Liver (tissue), 9 donors: ENCODE data around the gene MPPE1. TPM values are rescaled to one million over a fixed set of nuclear protein-coding genes. Genes with fewer than 3 reads are reported as not detected.

Source experiments
- DNase-seq: peaks from one replicate; pipeline ENCODE4 v3.0.0-alpha.2; 2017; ENCODE audit warnings: low spot score
- H3K27ac ChIP-seq, 2 donors: one replicate each; pipeline ENCODE4 v1.7.0; 2013; ENCODE audit warnings: inconsistent platforms in 2 of 2, low read length in 2 of 2, control low read depth in 1 of 2, low read depth in 1 of 2, mild to moderate bottlenecking in 1 of 2
- H3K27me3 ChIP-seq, 4 donors: one replicate each; pipeline versions ENCODE4 v1.6.1 to v1.7.0; 2013; ENCODE audit warnings: low read length in 3 of 4, inconsistent platforms in 1 of 4, mild to moderate bottlenecking in 1 of 4, moderate library complexity in 1 of 4; ENCODE audit not compliant: control insufficient read depth in 4 of 4, insufficient read depth in 4 of 4
- H3K36me3 ChIP-seq, 4 donors: one replicate each; pipeline versions ENCODE4 v1.6.1 to v1.7.0; 2013; ENCODE audit warnings: low read length in 3 of 4, mild to moderate bottlenecking in 3 of 4, low read depth in 1 of 4, moderate library complexity in 1 of 4; ENCODE audit not compliant: control insufficient read depth in 4 of 4, insufficient read depth in 3 of 4
- H3K4me1 ChIP-seq, 4 donors: one replicate each; pipeline versions ENCODE4 v1.6.1 to v1.7.0; 2013; ENCODE audit warnings: low read length in 3 of 4, mild to moderate bottlenecking in 3 of 4, moderate library complexity in 1 of 4; ENCODE audit not compliant: control insufficient read depth in 4 of 4, insufficient read depth in 4 of 4
- H3K4me3 ChIP-seq, 3 donors: one replicate each; pipeline versions ENCODE4 v1.6.1 to v1.7.0; 2013; ENCODE audit warnings: low read length in 3 of 3, control low read depth in 1 of 3, low read depth in 1 of 3, mild to moderate bottlenecking in 1 of 3
- H3K9ac ChIP-seq, 2 donors: one replicate each; pipeline ENCODE4 v1.7.0; 2013; ENCODE audit warnings: low read length in 2 of 2, mild to moderate bottlenecking in 2 of 2, moderate library complexity in 2 of 2, control low read depth in 1 of 2, low read depth in 1 of 2
- H3K9me3 ChIP-seq, 4 donors: one replicate each; pipeline versions ENCODE4 v1.6.1 to v1.7.0; 2013; ENCODE audit warnings: low read length in 3 of 4; ENCODE audit not compliant: control insufficient read depth in 4 of 4
- CTCF ChIP-seq: fragments of 150-350 bp; IDR thresholded peaks from 2 replicates; pipeline ENCODE4 v1.5.1; 2017; ENCODE audit warnings: improper control_type of control experiment, low read depth, low read length; ENCODE audit not compliant: missing input control
- EGR1 ChIP-seq, 2 donors: IDR thresholded peaks; 2 replicates each; pipeline ENCODE4 v1.6.1; 2016 to 2018; ENCODE audit warnings: antibody characterized with exemption in 2 of 2, low read depth in 2 of 2
- FOXA1 ChIP-seq: IDR thresholded peaks from 2 replicates; pipeline ENCODE4 v1.6.1; 2016; ENCODE audit warnings: antibody characterized with exemption
- FOXA2 ChIP-seq: IDR thresholded peaks from 2 replicates; pipeline ENCODE4 v1.6.1; 2016; ENCODE audit warnings: antibody characterized with exemption
- GABPA ChIP-seq, 2 donors: IDR thresholded peaks in 1 of 2; conservative IDR thresholded peaks in 1 of 2; 2 replicates each; pipeline ENCODE4 v1.6.1; 2016; ENCODE audit warnings: antibody characterized with exemption in 2 of 2, mild to moderate bottlenecking in 1 of 2, moderate library complexity in 1 of 2
- HNF4A ChIP-seq, 2 donors: conservative IDR thresholded peaks; 2 replicates each; pipeline ENCODE4 v1.6.1; 2016; ENCODE audit warnings: antibody characterized with exemption in 2 of 2, mild to moderate bottlenecking in 2 of 2
- HNF4G ChIP-seq: IDR thresholded peaks from 2 replicates; pipeline ENCODE4 v1.6.1; 2016; ENCODE audit warnings: antibody characterized with exemption
- JUND ChIP-seq, 2 donors: IDR thresholded peaks; 2 replicates each; pipeline ENCODE4 v1.6.1; 2016; ENCODE audit warnings: antibody characterized with exemption in 2 of 2
- NR2F2 ChIP-seq: IDR thresholded peaks from 2 replicates; pipeline ENCODE4 v1.6.1; 2016; ENCODE audit warnings: antibody characterized with exemption
- RAD21 ChIP-seq, 2 donors: IDR thresholded peaks; 2 replicates each; pipeline ENCODE4 v1.6.1; 2016; ENCODE audit warnings: antibody characterized with exemption in 2 of 2, mild to moderate bottlenecking in 2 of 2
- REST ChIP-seq: IDR thresholded peaks from 2 replicates; pipeline ENCODE4 v1.6.1; 2016; ENCODE audit warnings: antibody characterized with exemption, mild to moderate bottlenecking
- RXRA ChIP-seq, 2 donors: IDR thresholded peaks; 2 replicates each; pipeline ENCODE4 v1.6.1; 2017 to 2018; ENCODE audit warnings: antibody characterized with exemption in 2 of 2, mild to moderate bottlenecking in 1 of 2
- SP1 ChIP-seq: IDR thresholded peaks from 2 replicates; pipeline ENCODE4 v1.6.1; 2018; ENCODE audit warnings: antibody characterized with exemption, mild to moderate bottlenecking
- TAF1 ChIP-seq: conservative IDR thresholded peaks from 2 replicates; pipeline ENCODE4 v1.6.1; 2016; ENCODE audit warnings: antibody characterized with exemption, mild to moderate bottlenecking
- YY1 ChIP-seq: IDR thresholded peaks from 2 replicates; pipeline ENCODE4 v1.6.1; 2016; ENCODE audit warnings: antibody characterized with exemption, mild to moderate bottlenecking
- ZBTB33 ChIP-seq: IDR thresholded peaks from 2 replicates; pipeline ENCODE4 v1.6.1; 2016; ENCODE audit warnings: antibody characterized with exemption
- WGBS: extraction: QIAGEN DNeasy Blood & Tissue Kit; methylation state at CpG from one replicate; pipeline ENCODE4 v1.1.7; 2013; 5-methylcytosine and 5-hydroxymethylcytosine counted together
- polyA plus RNA-seq, 2 donors: library from polyadenylated mRNA; stranded (reverse) in 1 of 2; unstranded in 1 of 2; fragments of 200-250 nt in 1 of 2; fragments of >200 nt in 1 of 2; fragmentation: Nextera tagmentation in 1 of 2; extraction: Ambion mirVana in 1 of 2; gene quantifications; one replicate each; pipeline versions ENCODE4 v1.2.1 to v1.2.3, GENCODE V29; 2013 to 2015
- total RNA-seq, 2 donors: library from RNA; depleted of rRNA; stranded (reverse); fragments of >200 nt; gene quantifications; one replicate each; pipeline ENCODE4 v1.2.3, GENCODE V29; 2014
- TF ChIP-seq, protein P1 (sequence below): IDR thresholded peaks from 2 replicates; pipeline ENCODE4 v1.6.1; 2016; ENCODE audit warnings: antibody characterized with exemption
- TF ChIP-seq, protein P2 (sequence below): IDR thresholded peaks from 2 replicates; pipeline ENCODE4 v1.6.1; 2016; ENCODE audit warnings: antibody characterized with exemption
- donor health status: healthy.
- donor health status: healthy.
- donor health status: healthy.
- donor health status: healthy.
- donor health status: healthy.

MPPE1 gene
- total and polyA plus RNA-seq, 4 donors = 9.8 to 31.6 (median 26.1) TPM

GRCh38 chr18:11891737-11892136 lies 16.4 kb downstream of the MPPE1 start:
- H3K4me1 ChIP-seq = peaks cover 0 to 5% (median 0%) of the 10 kb centered on the region in 4 donors
- H3K36me3 ChIP-seq = peaks cover 7 to 45% (median 39%) of the 10 kb centered on the region in 4 donors
- TF ChIP-seq, protein P1, sequence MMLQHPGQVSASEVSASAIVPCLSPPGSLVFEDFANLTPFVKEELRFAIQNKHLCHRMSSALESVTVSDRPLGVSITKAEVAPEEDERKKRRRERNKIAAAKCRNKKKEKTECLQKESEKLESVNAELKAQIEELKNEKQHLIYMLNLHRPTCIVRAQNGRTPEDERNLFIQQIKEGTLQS = no peak
- no peak for TF ChIP-seq FOXA2
- no peak for TF ChIP-seq TAF1
- no peak for TF ChIP-seq GABPA (IDR thresholded peaks at IDR 0.05 in 1 of 2, conservative IDR thresholded peaks at IDR 0.05 in 1 of 2)
- TF ChIP-seq SP1 = no peak
- no peak for TF ChIP-seq HNF4G
- no peak for TF ChIP-seq CTCF
- no peak for TF ChIP-seq ZBTB33
- no peak for TF ChIP-seq EGR1 (IDR thresholded peaks at IDR 0.05; ENCODE audit: low read depth in 2 of 2)
- TF ChIP-seq JUND (IDR thresholded peaks at IDR 0.05) = no peak
- no peak for TF ChIP-seq NR2F2
- TF ChIP-seq, protein P2, sequence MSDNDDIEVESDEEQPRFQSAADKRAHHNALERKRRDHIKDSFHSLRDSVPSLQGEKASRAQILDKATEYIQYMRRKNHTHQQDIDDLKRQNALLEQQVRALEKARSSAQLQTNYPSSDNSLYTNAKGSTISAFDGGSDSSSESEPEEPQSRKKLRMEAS = no peak
- TF ChIP-seq YY1 = no peak
- TF ChIP-seq RAD21 (IDR thresholded peaks at IDR 0.05) = no peak
- no peak for TF ChIP-seq FOXA1
- no peak for TF ChIP-seq RXRA (IDR thresholded peaks at IDR 0.05)
- TF ChIP-seq REST = no peak
- WGBS = 95% methylated on average over 9 of the region's 9 CpGs
- no peak for DNase-seq
- no peaks in the 10 kb centered on the region for H3K27me3 ChIP-seq
- H3K27ac ChIP-seq = no peak overlapping the region
- H3K4me3 ChIP-seq = no peak overlapping the region
- no peak overlapping the region for H3K9ac ChIP-seq
- no peaks in the 10 kb centered on the region for H3K9me3 ChIP-seq

GRCh38 chr18:11889284-11889683 lies 18.8 kb downstream of the MPPE1 start:
- Histone ChIP-seq H3K36me3 (peaks cover 2 to 43% (median 36%) of the 10 kb centered on the region in 4 donors), H3K9me3 (no peaks in the 10 kb centered on the region), H3K4me3 (no peak overlapping the region), H3K27ac (no peak overlapping the region), H3K27me3 (no peaks in the 10 kb centered on the region), H3K4me1 (peaks cover 2 to 12% (median 7%) of the 10 kb centered on the region in 4 donors), H3K9ac (no peak overlapping the region)
- no peak for DNase-seq
- TF ChIP-seq HNF4A (conservative IDR thresholded peaks at IDR 0.05) = no peak
- TF ChIP-seq, protein P2 = no peak
- TF ChIP-seq RAD21 (IDR thresholded peaks at IDR 0.05) = no peak
- TF ChIP-seq HNF4G = no peak
- TF ChIP-seq FOXA2 = no peak
- no peak for TF ChIP-seq REST
- no peak for TF ChIP-seq CTCF
- TF ChIP-seq GABPA (IDR thresholded peaks at IDR 0.05 in 1 of 2, conservative IDR thresholded peaks at IDR 0.05 in 1 of 2) = no peak
- TF ChIP-seq SP1 = no peak
- 97% methylated on average over 5 of the region's 5 CpGs for WGBS
